Lower leg skin (tissue), 3 donors: Measurements from ENCODE around the gene TTYH3.

Source experiments
- POLR2A ChIP-seq, 2 donors: fragments of 450-650 bp; IDR thresholded peaks; one replicate each; pipeline ENCODE4 v1.6.1; 2016 to 2017; ENCODE audit warnings: antibody characterized with exemption in 2 of 2, mild to moderate bottlenecking in 1 of 2, moderate library complexity in 1 of 2
- TF ChIP-seq, protein P1 (sequence below), 3 donors: fragments of 450-650 bp; IDR thresholded peaks; one replicate each; pipeline ENCODE4 v1.5.1; 2016; ENCODE audit warnings: antibody characterized with exemption in 3 of 3, mild to moderate bottlenecking in 3 of 3, moderate library complexity in 2 of 3

DNA sequence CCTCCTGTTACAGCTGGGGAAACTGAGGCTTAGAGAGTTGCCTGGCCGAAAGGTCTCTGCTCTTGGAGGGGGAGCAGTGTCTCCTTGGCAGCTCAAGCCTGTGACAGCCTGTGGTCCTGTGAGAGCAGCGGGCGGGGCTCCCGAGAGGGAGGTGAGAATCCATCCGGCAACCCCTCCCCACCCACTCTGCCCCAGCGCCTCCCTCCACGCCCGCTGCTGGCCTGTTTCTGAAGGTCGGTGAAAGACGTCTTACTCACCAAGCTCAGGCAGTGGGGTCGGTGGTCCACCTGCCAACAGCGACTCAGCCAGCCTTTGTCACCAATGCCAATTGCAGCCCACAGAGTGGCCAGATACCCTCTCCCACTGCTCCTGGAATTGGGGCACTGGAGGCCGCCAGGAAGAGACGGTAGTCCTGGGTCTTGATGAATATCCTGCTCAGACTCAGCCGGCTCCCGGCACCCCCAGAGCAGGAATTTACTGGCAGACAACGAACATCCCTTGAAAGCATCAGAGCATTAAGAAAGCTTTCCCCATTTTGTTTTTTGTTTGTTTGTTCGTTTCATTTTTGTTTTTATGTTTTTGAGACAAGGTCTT is 7.4 kb upstream of the TTYH3 start:
- TF ChIP-seq, protein P1, sequence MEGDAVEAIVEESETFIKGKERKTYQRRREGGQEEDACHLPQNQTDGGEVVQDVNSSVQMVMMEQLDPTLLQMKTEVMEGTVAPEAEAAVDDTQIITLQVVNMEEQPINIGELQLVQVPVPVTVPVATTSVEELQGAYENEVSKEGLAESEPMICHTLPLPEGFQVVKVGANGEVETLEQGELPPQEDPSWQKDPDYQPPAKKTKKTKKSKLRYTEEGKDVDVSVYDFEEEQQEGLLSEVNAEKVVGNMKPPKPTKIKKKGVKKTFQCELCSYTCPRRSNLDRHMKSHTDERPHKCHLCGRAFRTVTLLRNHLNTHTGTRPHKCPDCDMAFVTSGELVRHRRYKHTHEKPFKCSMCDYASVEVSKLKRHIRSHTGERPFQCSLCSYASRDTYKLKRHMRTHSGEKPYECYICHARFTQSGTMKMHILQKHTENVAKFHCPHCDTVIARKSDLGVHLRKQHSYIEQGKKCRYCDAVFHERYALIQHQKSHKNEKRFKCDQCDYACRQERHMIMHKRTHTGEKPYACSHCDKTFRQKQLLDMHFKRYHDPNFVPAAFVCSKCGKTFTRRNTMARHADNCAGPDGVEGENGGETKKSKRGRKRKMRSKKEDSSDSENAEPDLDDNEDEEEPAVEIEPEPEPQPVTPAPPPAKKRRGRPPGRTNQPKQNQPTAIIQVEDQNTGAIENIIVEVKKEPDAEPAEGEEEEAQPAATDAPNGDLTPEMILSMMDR (IDR thresholded peaks at IDR 0.05), result no peak
- no peak for TF ChIP-seq POLR2A (IDR thresholded peaks at IDR 0.05)
